Occipital lobe (tissue), 2 donors: ENCODE data around the gene ROR1. TPM values are rescaled to one million over a fixed set of nuclear protein-coding genes. Genes with fewer than 3 reads are reported as not detected.
"Not testable (repeated sequence)": the region's sequence is repeated elsewhere in the genome, so short reads cannot be mapped to it uniquely, and the experiment has no call there.

ENCODE experiments used
- DNase-seq: peaks from one replicate; lab custom pipeline; 2025; lab: John Stamatoyannopoulos, UW
- total RNA-seq: library from RNA; depleted of rRNA; stranded (reverse); fragments of >200 nt; gene quantifications from one replicate; pipeline ENCODE4 v1.2.3, GENCODE V29; 2014

ROR1 gene
- total RNA-seq, 1 donor from 2014 or later = 2.5 TPM

GRCh38 chr1:63758791-63759190 lies 15.0 kb upstream of the ROR1 start:
- no peak for DNase-seq

- DNase-seq = no peak
Measured at GRCh38 chr1:63759778-63760177, 14.0 kb upstream of the ROR1 start.

GRCh38 chr1:63770381-63770780 lies 3.4 kb upstream of the ROR1 start:
- DNase-seq = no peak

GRCh38 chr1:63772201-63772600 lies 1.6 kb upstream of the ROR1 start:
- no peak for DNase-seq

- DNase-seq = no peak
Measured at GRCh38 chr1:63772876-63773275, 941 bp upstream of the ROR1 start.

GRCh38 chr1:63773496-63773814 lies 362 bp upstream of the ROR1 start:
- DNase-seq = no peak

- DNase-seq = no peak
Measured at GRCh38 chr1:63774617-63775417, 1.0 kb downstream of the ROR1 start.

GRCh38 chr1:63775418-63776127 lies 1.8 kb downstream of the ROR1 start:
- DNase-seq = no peak

- DNase-seq = no peak
Measured at GRCh38 chr1:63777286-63777685, 3.5 kb downstream of the ROR1 start.

- DNase-seq = no peak
Measured at GRCh38 chr1:63777965-63778880, 4.4 kb downstream of the ROR1 start.

GRCh38 chr1:63779338-63780211 lies 5.8 kb downstream of the ROR1 start:
- no peak for DNase-seq

- DNase-seq = no peak
Measured at GRCh38 chr1:63780565-63780964, 6.7 kb downstream of the ROR1 start.

- no peak for DNase-seq
Measured at GRCh38 chr1:63782982-63783381, 9.2 kb downstream of the ROR1 start.

- DNase-seq = no peak
Measured at GRCh38 chr1:63784083-63784482, 10.3 kb downstream of the ROR1 start.

- no peak for DNase-seq
Measured at GRCh38 chr1:63784489-63785390, 10.9 kb downstream of the ROR1 start.

- DNase-seq = not testable (repeated sequence)
Measured at GRCh38 chr1:63787270-63787669, 13.5 kb downstream of the ROR1 start.

GRCh38 chr1:63787875-63788274 lies 14.1 kb downstream of the ROR1 start:
- no peak for DNase-seq

GRCh38 chr1:63789856-63790605 lies 16.2 kb downstream of the ROR1 start:
- DNase-seq = no peak

- DNase-seq = no peak
Measured at GRCh38 chr1:63790989-63791388, 17.2 kb downstream of the ROR1 start.
